Kidney capillary endothelial cell (primary cell): Measurements from ENCODE around the gene SV2C.
"Not testable (repeated sequence)": the region's sequence is repeated elsewhere in the genome, so short reads cannot be mapped to it uniquely, and the experiment has no call there.

ENCODE experiments used
- DNase-seq: peaks from one replicate; pipeline ENCODE4 v3.0.0-alpha.2; 2018; ENCODE audit warnings: low spot score

The SV2C gene

DNA sequence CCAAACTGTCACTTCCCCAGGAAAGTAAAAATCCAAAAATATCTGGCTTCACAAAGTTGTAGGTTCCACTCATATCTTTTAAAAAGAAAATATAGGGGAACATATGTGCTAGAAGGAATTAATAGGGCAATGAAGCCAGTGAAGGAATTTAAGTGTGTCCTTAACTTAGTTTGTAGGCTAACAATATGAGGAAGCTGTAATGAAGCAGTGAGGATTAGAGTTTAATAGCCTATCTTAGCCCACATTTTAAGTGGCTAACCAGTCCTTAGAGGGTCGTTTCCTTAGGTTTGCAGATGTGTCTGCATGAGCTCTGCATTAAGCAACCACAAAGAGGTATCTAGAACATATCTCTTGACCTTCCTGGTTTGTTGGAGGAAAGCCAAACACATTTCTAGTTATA lies 218.7 kb downstream of the SV2C start:
- DNase-seq = not testable (repeated sequence)

DNA sequence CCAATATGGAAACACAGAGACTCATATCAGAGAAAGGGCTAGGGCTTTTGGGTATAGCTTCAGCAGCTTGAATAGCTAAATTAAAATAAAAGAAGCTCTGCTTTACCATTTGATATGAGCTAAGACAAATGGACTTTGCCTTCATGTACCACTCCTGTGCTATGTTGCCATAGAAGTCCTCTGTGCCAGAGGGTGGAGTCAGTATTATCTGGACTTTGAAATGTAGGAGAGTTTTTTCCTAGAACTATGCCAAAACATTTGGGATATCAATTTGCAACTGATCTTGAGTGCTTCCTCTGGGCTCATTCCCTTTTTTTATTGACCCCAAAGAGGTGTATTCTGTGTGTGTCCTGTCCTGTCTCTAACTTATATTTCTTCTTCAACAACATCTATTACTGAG lies 219.5 kb downstream of the SV2C start:
- DNase-seq = not testable (repeated sequence)

DNA sequence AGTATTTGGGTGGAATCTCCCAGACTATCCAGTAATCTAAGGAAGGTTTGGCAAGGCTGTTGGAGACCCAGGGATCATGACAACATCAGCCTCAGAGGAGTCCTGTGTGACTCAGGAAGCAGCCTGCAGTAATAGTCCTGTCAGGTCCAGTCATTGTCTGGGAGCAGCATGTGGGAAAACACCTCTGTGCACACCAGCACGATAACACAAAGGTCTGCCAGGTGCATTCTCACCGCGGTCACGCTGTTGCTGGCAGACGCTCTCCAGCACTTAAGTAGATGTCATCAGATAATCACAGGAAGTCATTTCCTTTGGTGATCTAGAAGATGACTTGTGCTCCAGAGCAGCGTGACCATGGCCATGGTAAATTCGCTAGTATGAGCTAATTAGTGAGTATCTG lies 220.7 kb downstream of the SV2C start:
- no peak for DNase-seq

DNA sequence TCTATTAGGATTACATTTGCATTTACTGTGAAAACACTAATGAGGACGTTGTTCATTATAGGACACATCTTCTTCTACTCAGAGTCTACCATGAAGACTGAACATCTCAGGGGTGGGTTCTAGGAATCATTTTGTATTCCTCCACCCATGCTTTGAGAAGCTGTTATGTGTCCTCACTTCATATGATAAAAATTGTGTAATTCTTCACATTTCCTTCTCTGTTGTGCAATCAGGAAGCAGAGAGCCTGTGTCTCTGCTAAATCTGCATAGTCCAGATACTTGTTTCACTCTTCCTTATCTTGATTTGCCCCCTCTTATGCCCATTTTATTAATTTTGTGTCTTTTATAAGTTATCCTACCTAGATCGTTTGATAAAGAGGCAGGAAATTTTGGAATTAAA lies 222.1 kb downstream of the SV2C start:
- DNase-seq = no peak

DNA sequence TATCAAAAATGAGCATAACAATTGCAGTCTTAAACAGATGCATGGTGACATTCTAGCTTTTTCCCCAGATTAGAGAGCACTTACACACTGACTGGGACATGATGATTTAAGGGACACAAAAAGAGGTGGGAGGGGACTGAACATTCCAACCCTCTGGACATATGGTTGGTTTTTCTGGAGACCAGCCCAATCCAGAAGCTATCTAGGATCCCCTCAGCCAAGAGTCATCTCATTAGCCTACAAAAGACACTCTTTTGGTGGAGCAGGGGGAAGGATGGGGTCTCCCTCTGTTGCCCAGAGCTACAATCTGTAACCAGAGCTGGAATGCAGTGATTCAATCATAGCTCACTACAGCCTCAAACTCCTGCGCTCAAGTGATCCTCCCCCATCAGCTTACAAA lies 222.6 kb downstream of the SV2C start:
- DNase-seq = no peak

DNA sequence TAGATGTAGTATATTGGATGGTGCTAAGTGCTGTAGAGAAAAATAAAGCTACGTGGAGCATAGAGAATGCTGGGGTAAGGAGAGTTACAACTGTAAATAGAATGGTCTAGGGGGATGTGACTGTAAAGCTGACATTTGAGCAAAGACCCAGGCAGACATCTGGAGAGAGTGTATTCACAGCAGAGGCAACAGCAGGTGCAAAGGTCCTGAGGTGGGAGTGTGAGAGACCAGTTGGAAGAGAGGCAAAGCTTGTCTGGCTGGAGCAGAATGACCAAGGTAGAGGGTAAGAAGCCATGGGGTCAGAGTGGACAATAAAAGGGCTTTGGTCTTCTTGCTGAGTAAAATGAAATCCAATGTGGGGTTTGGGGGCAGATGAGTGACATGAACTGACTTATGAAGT lies 227.0 kb downstream of the SV2C start:
- DNase-seq = no peak

DNA sequence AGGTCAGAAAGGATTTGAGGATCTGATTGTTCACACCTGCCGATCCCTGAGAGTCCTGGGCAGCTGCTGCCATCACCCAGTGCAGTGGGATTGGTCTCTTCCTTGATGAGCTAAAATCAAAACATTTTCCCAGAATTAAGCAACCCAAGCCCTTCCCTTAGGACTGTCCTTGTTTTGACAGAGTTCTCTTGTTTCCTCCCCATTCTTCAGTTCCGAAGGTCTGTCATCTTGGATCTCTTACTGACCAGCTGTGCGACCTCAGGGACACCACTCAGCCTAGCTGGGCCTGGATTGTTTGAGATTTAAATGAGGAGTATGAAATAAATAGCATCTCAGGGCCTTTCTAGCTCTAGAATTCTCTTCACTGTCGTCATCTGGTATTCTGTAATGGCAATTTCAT lies 229.6 kb downstream of the SV2C start:
- no peak for DNase-seq

DNA sequence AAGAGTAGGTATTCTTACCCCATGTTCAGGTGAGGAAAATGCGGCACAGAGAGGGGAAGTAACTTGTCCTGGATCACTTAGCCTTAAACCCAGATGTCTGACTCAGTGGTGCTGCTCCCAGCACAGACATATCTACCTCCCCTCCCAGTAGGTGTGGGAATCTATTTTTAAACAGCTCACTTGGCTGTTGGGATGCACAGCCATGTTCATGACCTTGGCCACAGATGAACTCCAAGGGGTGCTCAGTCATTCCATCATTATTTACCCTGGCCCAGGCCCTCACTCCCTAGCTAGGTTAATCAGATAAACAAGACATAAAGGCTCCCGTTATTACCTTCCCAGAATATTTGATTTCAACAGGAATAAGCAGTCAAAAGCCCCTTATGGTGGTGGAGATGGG lies 231.5 kb downstream of the SV2C start:
- DNase-seq = no peak

DNA sequence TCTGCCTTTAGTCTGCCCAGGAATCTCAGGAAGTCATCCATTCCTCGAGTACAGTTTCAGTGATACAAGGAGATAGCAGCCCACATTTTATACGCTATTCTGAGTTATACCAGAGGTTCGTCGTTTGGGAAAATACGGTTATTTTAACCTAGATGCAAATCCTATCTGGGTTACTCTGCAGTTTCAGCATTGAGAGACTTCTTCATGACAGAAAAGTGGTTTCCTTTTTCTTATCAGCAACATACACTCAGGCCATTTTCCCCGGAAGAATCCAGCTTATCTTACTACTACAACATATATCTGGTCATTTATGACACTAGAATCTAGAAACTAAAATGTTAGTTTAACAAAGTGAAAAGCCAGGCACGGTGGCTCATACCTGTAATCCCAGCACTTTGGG lies 236.5 kb downstream of the SV2C start:
- DNase-seq = no peak

DNA sequence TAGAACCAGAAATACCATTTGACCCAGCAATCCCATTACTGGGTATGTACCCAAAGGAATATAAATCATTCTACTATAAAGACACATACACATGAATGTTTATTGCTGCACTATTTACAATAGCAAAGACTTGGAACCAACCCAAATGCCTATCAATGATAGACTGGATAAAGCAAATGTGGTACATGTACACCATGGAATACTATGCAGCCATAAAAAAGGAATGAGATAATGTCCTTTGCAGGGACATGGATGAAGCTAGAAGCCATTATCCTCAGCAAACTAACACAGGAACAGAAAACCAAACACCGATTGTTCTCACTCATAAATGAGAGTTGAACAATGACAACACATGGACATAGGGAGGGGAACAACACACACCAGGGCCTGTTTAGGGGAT lies 240.3 kb downstream of the SV2C start:
- DNase-seq = not testable (repeated sequence)

DNA sequence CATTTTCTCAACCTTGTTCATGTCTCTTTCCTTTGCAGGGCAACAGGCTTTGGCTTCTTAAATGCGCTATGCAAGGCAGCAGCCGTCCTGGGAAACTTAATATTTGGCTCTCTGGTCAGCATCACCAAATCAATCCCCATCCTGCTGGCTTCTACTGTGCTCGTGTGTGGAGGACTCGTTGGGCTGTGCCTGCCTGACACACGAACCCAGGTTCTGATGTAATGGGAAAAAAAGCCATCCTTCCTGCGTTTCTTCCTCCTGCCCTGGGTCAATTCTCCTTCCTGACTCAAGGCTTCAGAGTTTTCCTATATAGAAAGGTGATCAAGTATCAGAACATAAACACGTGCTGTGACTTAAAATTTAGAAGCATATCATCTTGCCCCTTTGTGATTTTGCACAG lies 242.1 kb downstream of the SV2C start:
- DNase-seq = no peak

DNA sequence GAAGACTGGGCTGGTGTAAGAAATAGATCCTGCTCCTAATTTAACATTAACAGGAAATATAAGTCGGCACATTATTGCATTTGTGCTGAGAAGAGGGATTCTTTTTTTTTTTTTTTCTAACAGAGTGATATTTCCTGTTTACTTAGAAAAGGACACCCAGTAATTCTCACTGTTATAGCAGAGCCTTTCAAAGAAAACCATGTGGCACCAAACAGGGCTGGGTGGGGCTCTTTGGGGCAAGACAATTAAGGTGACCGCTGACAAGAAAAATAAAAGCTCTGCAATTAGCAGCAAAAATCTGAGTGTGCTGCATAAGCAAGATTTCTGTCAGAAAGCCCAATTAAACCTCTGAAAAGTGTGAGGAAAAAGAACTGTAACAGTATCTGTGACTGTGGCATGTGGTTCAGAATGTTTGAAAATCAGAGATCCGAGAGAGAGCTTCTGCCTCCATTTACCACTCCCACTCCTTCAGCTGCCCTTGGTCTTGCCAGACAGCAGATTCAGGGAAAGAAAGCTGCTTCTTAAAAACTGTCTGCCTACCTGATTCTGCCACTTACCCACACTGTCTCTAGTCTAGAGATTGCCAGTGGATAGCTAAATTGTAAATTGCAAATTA lies 242.8 kb downstream of the SV2C start:
- no peak for DNase-seq

DNA sequence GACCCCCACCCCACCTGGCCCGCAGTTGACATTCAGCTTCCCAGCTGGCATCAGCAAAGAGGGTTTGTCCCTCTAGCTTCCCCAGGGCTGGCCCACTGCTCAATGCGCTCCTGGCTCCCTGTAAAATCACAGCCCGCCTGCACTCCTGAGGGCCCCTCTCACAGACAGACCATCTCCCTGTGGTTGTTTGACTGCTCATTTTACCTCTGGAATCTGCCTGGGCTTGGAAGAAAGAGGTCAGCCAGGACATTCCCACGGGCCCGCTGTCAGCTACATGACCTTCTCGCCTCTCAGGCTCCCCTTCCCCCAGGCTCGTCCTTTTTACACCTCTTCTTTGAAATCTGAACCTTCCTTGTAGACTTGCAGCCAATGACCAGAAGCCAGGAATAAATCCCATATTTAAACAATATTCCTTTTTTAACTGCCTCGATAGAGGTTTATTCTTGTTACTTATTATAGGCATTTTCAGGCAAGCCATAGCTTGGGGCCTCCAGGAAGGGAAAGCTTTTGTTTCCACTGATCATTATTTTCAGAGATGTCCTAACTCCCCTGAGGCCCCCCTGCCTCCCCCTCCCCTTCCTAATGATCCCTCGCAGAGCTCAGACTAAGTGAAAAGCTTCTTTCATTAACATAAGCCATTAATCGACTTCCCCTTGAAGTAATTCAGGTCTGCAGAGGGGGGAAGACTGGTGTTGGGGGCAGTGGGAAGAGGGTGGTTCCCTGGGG lies 243.6 kb downstream of the SV2C start:
- DNase-seq = no peak

DNA sequence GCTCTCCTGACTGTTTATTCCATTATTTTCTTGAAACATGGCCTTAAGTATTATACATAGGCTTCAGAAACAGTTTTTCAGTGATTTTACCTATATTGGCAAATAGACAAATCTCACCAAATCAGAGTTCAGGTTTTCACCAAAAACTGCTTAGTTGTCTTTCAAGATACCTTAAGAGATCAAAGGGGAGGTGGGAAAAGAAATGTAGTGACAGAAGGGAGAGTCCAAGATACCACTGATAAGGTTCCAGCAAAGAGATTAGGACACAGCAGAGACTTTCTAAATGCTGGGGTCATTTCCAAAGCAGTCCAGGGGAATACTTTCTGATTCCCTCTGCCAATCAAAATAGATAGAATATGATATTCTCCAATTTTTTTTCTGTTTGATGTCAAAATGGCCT lies 246.2 kb downstream of the SV2C start:
- DNase-seq = no peak

DNA sequence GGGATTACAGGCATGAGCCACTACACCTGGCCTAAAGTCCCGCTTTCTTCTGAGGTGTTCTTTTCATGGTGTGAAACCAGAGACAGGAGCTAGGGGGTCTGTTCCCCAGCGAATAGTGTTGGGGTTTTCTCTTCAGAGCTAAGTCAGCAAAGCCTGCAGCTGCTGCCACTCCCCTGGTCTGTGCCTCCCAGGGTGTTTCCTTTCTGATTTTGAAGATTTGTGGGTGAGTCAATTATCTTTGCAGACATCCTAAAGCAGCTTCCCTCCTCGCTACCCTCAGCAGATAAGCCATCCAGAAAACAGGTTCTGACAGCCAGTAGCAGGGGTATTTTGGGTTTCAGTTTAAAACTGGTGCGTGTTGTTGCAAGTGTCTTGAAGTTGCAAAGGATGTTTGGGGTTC lies 247.9 kb downstream of the SV2C start:
- no peak for DNase-seq

DNA sequence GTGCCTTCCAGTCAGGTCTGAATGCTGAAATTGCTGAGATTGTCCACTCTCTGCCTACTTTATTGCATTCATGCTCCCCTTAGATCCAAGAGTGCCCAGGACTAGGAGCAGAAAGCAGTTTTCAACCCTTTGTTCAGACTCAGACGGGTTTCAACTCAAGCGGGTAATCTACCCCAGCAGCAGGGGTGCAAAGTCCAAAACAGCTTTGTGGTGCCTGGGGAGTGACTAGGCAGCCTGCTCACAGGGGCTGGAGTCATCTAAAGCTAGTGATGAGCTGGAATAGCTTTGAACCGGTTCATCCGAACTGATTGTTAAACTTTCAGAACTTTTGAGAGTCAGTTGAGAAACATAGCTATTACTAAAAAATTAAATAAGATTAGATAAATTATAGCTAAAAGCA lies 248.9 kb downstream of the SV2C start:
- no peak for DNase-seq

DNA sequence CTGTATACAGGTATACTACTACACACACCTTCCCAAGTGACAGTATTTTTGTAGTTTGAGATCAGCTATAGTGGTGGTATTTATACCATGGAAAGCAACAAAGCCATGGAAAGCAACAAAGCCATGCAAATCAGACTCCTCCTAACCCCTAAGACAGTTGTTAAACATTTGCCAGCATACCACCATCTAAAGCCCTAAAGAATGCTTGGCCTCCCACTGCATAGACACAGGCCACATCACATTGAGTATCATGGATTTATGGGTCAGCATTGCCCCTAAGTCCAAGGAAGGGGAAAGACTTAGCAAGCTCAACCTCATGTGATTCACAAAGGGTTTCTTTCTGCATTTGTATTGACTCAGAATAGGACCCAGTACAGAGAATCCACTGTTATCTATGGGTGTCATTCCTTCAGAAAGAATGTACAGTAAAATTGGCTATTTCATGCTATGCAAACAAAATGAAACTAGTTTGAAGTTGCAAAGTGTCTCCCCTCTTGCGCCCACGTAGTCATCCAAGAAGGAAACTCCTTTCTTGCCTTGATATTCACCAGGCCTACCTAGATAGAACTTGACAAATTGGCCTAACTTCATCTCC lies 249.5 kb downstream of the SV2C start:
- DNase-seq = no peak

DNA sequence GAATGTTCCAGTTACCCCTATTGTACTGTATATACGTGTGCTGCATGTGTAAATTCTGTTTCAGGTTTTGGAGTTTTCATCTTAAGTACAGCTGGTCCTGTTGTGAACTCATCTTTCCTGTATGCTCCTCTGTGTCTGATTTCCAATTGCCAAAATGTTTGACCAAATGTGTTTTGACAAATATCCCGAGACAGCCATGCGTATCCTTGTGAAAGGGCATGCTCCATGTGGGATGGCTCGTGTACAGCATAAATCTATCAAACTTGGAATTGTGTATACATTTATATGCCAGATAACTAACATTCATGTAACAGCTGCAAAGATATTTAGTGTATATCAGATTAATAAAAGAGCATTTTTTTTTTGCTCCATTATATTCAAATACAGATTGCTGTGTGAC lies 250.4 kb downstream of the SV2C start:
- DNase-seq = no peak

DNA sequence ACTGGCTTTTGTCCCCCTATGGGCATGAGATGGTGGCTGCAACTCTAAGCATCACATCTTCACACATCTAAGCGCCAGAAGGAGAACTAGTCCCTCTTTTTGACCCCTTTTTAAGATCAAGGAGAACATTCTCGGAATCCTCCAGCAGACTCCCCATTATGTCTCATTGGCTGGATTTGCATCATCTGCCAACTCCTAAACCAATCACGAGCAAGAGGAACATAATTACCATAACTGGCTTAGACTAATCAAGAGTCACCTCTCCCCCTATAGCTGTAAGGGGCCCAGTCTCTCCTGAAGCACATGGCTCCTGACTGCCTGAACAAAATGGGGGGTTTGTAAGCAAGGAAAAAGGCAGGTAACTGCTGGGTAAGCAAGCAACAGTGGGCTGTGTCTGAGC lies 251.4 kb downstream of the SV2C start:
- DNase-seq = no peak

DNA sequence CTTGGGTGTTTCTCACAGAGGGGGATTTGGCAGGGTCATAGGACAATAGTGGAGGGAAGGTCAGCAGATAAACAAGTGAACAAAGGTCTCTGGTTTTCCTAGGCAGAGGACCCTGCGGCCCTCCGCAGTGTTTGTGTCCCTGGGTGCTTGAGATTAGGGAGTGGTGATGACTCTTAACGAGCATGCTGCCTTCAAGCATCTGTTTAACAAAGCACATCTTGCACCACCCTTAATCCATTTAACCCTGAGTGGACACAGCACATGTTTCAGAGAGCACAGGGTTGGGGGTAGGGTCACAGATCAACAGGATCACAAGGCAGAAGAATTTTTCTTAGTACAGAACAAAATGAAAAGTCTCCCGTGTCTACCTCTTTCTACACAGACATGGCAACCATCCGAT lies 252.3 kb downstream of the SV2C start:
- DNase-seq = not testable (repeated sequence)

DNA sequence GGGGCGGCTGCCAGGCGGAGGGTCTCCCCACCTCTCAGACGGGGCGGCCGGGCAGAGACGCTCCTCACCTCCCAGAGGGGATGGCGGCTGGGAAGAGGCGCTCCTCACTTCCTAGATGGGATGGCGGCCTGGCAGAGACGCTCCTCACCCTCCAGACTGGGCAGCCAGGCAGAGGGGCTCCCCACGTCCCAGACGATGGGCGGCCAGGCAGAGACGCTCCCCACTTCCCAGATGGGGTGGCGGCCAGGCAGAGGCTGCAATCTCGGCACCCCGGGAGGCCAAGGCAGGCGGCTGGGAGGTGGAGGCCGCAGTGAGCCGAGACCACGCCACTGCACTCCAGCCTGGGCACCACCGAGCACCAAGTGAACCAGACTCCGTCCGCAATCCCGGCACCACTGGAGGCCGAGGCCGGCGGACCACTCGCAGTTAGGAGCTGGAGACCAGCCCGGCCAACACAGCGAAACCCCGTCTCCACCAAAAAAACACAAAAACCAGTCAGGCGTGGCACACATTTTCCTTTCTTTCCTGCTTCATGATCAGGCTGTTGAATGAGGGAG lies 253.1 kb downstream of the SV2C start:
- not testable (repeated sequence) for DNase-seq

DNA sequence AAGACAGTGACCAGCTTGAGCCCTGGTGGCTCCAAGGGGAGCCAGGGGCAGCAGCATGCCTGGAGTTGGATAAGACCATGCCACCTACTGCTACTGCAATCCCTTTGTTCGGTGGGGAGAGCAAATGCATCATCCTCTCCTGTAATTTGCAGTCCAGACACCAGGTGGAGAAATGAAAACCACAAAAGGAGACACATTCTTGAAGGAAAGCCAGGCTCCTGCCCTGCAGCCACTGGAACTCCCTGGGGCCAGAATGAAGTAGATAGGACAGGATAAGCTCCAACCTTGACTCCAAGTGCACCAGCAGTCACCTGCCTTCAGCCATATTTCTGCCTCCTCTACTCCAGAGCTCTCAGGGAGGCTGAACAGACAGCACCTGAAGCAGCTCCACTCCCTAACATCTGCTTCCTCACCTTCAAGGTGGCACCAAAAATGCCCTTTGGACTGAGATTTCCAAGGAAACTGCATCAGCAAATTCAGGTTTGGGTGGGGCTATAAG lies 254.8 kb downstream of the SV2C start:
- DNase-seq = peak; percentile 42

DNA sequence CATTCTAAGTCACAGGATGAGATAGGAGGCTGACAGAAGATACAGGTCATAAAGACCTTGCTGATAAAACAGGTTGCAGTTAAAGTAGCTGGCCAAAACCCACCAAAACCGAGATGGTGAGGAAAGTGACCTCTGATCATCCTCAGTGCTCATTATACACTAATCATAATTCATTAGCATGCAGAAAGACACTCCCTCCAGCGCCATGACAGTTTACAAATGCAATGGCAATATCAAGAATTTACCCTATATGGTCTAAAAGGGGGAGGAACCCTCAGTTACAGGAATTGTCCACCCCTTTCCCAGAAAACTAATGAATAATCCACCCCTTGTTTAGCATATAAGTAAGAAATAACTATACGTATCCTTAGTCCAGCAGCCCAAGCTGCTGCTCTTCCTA lies 256.7 kb downstream of the SV2C start:
- DNase-seq = no peak
